Ascending aorta (tissue), 2 donors: Measurements from ENCODE around the gene CIB4. TPM values are rescaled to one million over a fixed set of nuclear protein-coding genes. Genes with fewer than 3 reads are reported as not detected.

Source experiments
- DNase-seq, 2 donors: peaks; one replicate each; pipeline ENCODE4 v3.0.0-alpha.2; 2019; ENCODE audit warnings: low spot score in 2 of 2
- H3K27ac ChIP-seq, 2 donors: fragments of 200-600 bp; sonication (generic); one replicate each; pipeline ENCODE4 v1.5.1; 2016 to 2017; ENCODE audit warnings: mild to moderate bottlenecking in 1 of 2
- H3K27me3 ChIP-seq: fragments of 200-600 bp; sonication (generic); one replicate; pipeline ENCODE4 v1.5.1; 2017
- H3K36me3 ChIP-seq, 2 donors: fragments of 200-600 bp; sonication (generic); one replicate each; pipeline ENCODE4 v1.5.1; 2016
- H3K4me1 ChIP-seq, 2 donors: fragments of 200-600 bp; sonication (generic); one replicate each; pipeline ENCODE4 v1.5.1; 2016 to 2017; ENCODE audit warnings: mild to moderate bottlenecking in 1 of 2
- H3K4me3 ChIP-seq, 2 donors: fragments of 200-600 bp; sonication (generic); one replicate each; pipeline ENCODE4 v1.5.1; 2016 to 2017; ENCODE audit warnings: mild to moderate bottlenecking in 1 of 2
- H3K9me3 ChIP-seq, 2 donors: fragments of 200-600 bp; sonication (generic); one replicate each; pipeline ENCODE4 v1.5.1; 2016
- CTCF ChIP-seq, 3 experiments: fragments of 200-600 bp in 2 of 3; fragments of 450-650 bp in 1 of 3; sonication (generic) in 2 of 3; IDR thresholded peaks; one replicate each; pipeline ENCODE4 v1.5.1; 2016 to 2019; ENCODE audit warnings: antibody characterized with exemption in 3 of 3, mild to moderate bottlenecking in 1 of 3, moderate library complexity in 1 of 3
- intact Hi-C: fragments of 100-400 bp; cut with DNase I; formaldehyde crosslinking; loops from one replicate; pipeline ENCODE4 v1.15.1; 2023
- total RNA-seq: library from RNA; depleted of rRNA; stranded (reverse); fragments of >200 nt; gene quantifications from one replicate; pipeline ENCODE4 v1.1.0, GENCODE V29; 2016

The CIB4 gene
- total RNA-seq, 1 donor from 2014 or later: not detected

- H3K4me1 ChIP-seq: no peaks in the 10 kb centered on the region
- H3K9me3 ChIP-seq: no peaks in the 10 kb centered on the region
- H3K36me3 ChIP-seq: no peaks in the 10 kb centered on the region
- no peak for TF ChIP-seq CTCF (IDR thresholded peaks at IDR 0.05)
- no peak overlapping the region for H3K4me3 ChIP-seq
- intact Hi-C loops: no loop called here
- no peak for DNase-seq
- H3K27me3 ChIP-seq: no peaks in the 10 kb centered on the region
- no peak overlapping the region for H3K27ac ChIP-seq
Measured at GRCh38 chr2:26585966-26586365, 55.2 kb downstream of the CIB4 start.

- H3K9me3 ChIP-seq: no peaks in the 10 kb centered on the region
- no peak overlapping the region for H3K27ac ChIP-seq
- H3K27me3 ChIP-seq: no peaks in the 10 kb centered on the region
- TF ChIP-seq CTCF (IDR thresholded peaks at IDR 0.05): no peak
- no peaks in the 10 kb centered on the region for H3K4me1 ChIP-seq
- intact Hi-C loops: no loop called here
- no peaks in the 10 kb centered on the region for H3K36me3 ChIP-seq
- peak in 1 of 2 donors; percentile 37 for DNase-seq
- no peak overlapping the region for H3K4me3 ChIP-seq
Measured at GRCh38 chr2:26585100-26585499, 56.1 kb downstream of the CIB4 start.

- no peak for TF ChIP-seq CTCF (IDR thresholded peaks at IDR 0.05)
- no peak overlapping the region for H3K27ac ChIP-seq
- peak in 1 of 2 donors; percentile 35 for DNase-seq
- H3K4me1 ChIP-seq: no peaks in the 10 kb centered on the region
- H3K27me3 ChIP-seq: no peaks in the 10 kb centered on the region
- intact Hi-C loops: no loop called here
- no peaks in the 10 kb centered on the region for H3K36me3 ChIP-seq
- H3K9me3 ChIP-seq: no peaks in the 10 kb centered on the region
- no peak overlapping the region for H3K4me3 ChIP-seq
Measured at GRCh38 chr2:26584656-26585055, 56.5 kb downstream of the CIB4 start.

- H3K27me3 ChIP-seq: no peaks in the 10 kb centered on the region
- intact Hi-C loops: no loop called here
Measured at GRCh38 chr2:26584191-26584590, 57.0 kb downstream of the CIB4 start.

GRCh38 chr2:26583381-26583911, 57.7 kb downstream of the CIB4 start:
- H3K4me1 ChIP-seq: no peaks in the 10 kb centered on the region
- H3K4me3 ChIP-seq: no peak overlapping the region
- H3K27me3 ChIP-seq: no peaks in the 10 kb centered on the region
- no peaks in the 10 kb centered on the region for H3K9me3 ChIP-seq
- no peak for TF ChIP-seq CTCF (IDR thresholded peaks at IDR 0.05)
- no peak overlapping the region for H3K27ac ChIP-seq
- peak in 1 of 2 donors; percentile 34 for DNase-seq
- no peaks in the 10 kb centered on the region for H3K36me3 ChIP-seq
- intact Hi-C loops: no loop called here

More at GRCh38 chr2:26584191-26584590, 57.0 kb downstream of the CIB4 start:
- Histone ChIP-seq H3K36me3 (no peaks in the 10 kb centered on the region), H3K4me3 (no peak overlapping the region), H3K27ac (no peak overlapping the region), H3K9me3 (no peaks in the 10 kb centered on the region), H3K4me1 (no peaks in the 10 kb centered on the region)
- DNase-seq: peak in 1 of 2 donors; percentile 39
- no peak for TF ChIP-seq CTCF (IDR thresholded peaks at IDR 0.05)

- Histone ChIP-seq H3K9me3 (no peaks in the 10 kb centered on the region), H3K27me3 (no peaks in the 10 kb centered on the region), H3K27ac (no peak overlapping the region), H3K4me3 (no peak overlapping the region), H3K36me3 (no peaks in the 10 kb centered on the region), H3K4me1 (no peaks in the 10 kb centered on the region)
- intact Hi-C loops: no loop called here
- DNase-seq: peak in 1 of 2 donors; percentile 35
- no peak for TF ChIP-seq CTCF (IDR thresholded peaks at IDR 0.05)
Measured at GRCh38 chr2:26582890-26583289, 58.3 kb downstream of the CIB4 start.
